HepG2 (cell line): ENCODE results near the gene AP2S1. TPM values are rescaled to one million over a fixed set of nuclear protein-coding genes. Genes with fewer than 3 reads are reported as not detected.

Experiments used
- BHLHE40 ChIP-seq: IDR thresholded peaks from 2 replicates; pipeline ENCODE4 v1.6.1; 2011; ENCODE audit warnings: low read length, improper control_type of control experiment
- CBX2 ChIP-seq, 2 experiments: fragments of 200-600 bp in 1 of 2; sonication (generic); formaldehyde crosslinking in 1 of 2; IDR thresholded peaks; 2 replicates each; pipeline versions ENCODE4 v1.7.0 to v1.8.1; 2018 to 2022; ENCODE audit warnings: low read depth in 2 of 2, low read length in 1 of 2, mild to moderate bottlenecking in 1 of 2, missing genetic modification reagents in 1 of 2
- GLI4 ChIP-seq: sonication (generic); formaldehyde crosslinking; IDR thresholded peaks from 2 replicates; pipeline ENCODE4 v1.5.1; 2020; ENCODE audit warnings: missing genetic modification reagents, mild to moderate bottlenecking, moderate library complexity, borderline replicate concordance
- HIC2 ChIP-seq: sonication (generic); formaldehyde crosslinking; IDR thresholded peaks from 2 replicates; pipeline ENCODE4 v1.9.0; 2022; ENCODE audit warnings: low read depth, missing genetic modification reagents
- JUNB ChIP-seq: sonication (generic); formaldehyde crosslinking; IDR thresholded peaks from 2 replicates; pipeline ENCODE4 v1.8.0; 2022; ENCODE audit warnings: missing genetic modification reagents, mild to moderate bottlenecking, borderline replicate concordance
- KAT8 ChIP-seq: IDR thresholded peaks from 2 replicates; pipeline ENCODE4 v1.6.1; 2016; ENCODE audit warnings: missing genetic modification reagents, missing compliant biosample characterization
- MAX ChIP-seq: IDR thresholded peaks from 2 replicates; pipeline ENCODE4 v1.6.1; 2012; ENCODE audit warnings: inconsistent platforms
- NFAT5 ChIP-seq: sonication (generic); formaldehyde crosslinking; IDR thresholded peaks from 2 replicates; pipeline ENCODE4 v1.4.0; 2020; ENCODE audit warnings: missing genetic modification reagents
- NFYB ChIP-seq: sonication (generic); formaldehyde crosslinking; IDR thresholded peaks from 2 replicates; pipeline ENCODE4 v1.4.0; 2020; ENCODE audit warnings: missing genetic modification reagents
- ONECUT2 ChIP-seq: sonication (generic); formaldehyde crosslinking; IDR thresholded peaks from 2 replicates; pipeline ENCODE4 v1.4.0; 2020; ENCODE audit warnings: missing genetic modification reagents
- RELA ChIP-seq: sonication (generic); formaldehyde crosslinking; IDR thresholded peaks from 2 replicates; pipeline ENCODE4 v1.4.0; 2020; ENCODE audit warnings: missing genetic modification reagents
- SP5 ChIP-seq: IDR thresholded peaks from 2 replicates; pipeline ENCODE4 v1.6.1; 2016; ENCODE audit warnings: low read depth, borderline replicate concordance
- THAP11 ChIP-seq: IDR thresholded peaks from 2 replicates; pipeline ENCODE4 v1.6.1; 2016; ENCODE audit warnings: missing biosample characterization, missing genetic modification reagents
- ZFP90 ChIP-seq: sonication (generic); formaldehyde crosslinking; IDR thresholded peaks from 2 replicates; pipeline ENCODE4 v1.8.0; 2022; ENCODE audit warnings: missing genetic modification reagents, mild to moderate bottlenecking, inconsistent platforms, borderline replicate concordance
- ZNF232 ChIP-seq: sonication (generic); formaldehyde crosslinking; IDR thresholded peaks from 2 replicates; pipeline ENCODE4 v1.4.0; 2020; ENCODE audit warnings: missing genetic modification reagents, borderline replicate concordance
- ZNF24 ChIP-seq: fragments of 450-650 bp; IDR thresholded peaks from 2 replicates; pipeline ENCODE4 v1.6.1; 2017; ENCODE audit warnings: antibody characterized with exemption, mild to moderate bottlenecking
- ZNF512 ChIP-seq: sonication (generic); formaldehyde crosslinking; IDR thresholded peaks from 2 replicates; pipeline ENCODE4 v1.4.0; 2020; ENCODE audit warnings: mild to moderate bottlenecking, missing genetic modification reagents
- ZNF556 ChIP-seq: sonication (generic); formaldehyde crosslinking; IDR thresholded peaks from 2 replicates; pipeline ENCODE4 v1.4.0; 2020; ENCODE audit warnings: mild to moderate bottlenecking, missing genetic modification reagents, borderline replicate concordance
- ZNF557 ChIP-seq: sonication (generic); formaldehyde crosslinking; IDR thresholded peaks from 2 replicates; pipeline ENCODE4 v1.4.0; 2020; ENCODE audit warnings: missing genetic modification reagents
- ZNF772 ChIP-seq: sonication (generic); formaldehyde crosslinking; IDR thresholded peaks from 2 replicates; pipeline ENCODE4 v1.5.0; 2020; ENCODE audit warnings: mild to moderate bottlenecking, missing genetic modification reagents
- ZNF792 ChIP-seq: IDR thresholded peaks from 2 replicates; pipeline ENCODE4 v1.6.1; 2016
- ZNF878 ChIP-seq: sonication (generic); formaldehyde crosslinking; IDR thresholded peaks from 2 replicates; pipeline ENCODE4 v1.8.1; 2023; ENCODE audit warnings: mild to moderate bottlenecking, missing genetic modification reagents, moderate library complexity
- polyA plus RNA-seq, 8 experiments: library from polyadenylated mRNA; depleted of rRNA in 3 of 8; stranded (reverse) in 7 of 8; unstranded in 1 of 8; fragments of >200 nt; fragmentation: Illumina TruSeq in 4 of 8; extraction: Trizol in 4 of 8; gene quantifications; 2 replicates each; pipeline versions ENCODE4 v1.2.1 to v1.2.3, GENCODE V29; 2011 to 2016; ENCODE audit warnings: low read depth in 4 of 8, missing spikeins in 1 of 8, mixed read lengths in 1 of 8; ENCODE audit not compliant: insufficient read depth in 1 of 8
- total RNA-seq, 5 experiments: library from RNA; depleted of rRNA; stranded (reverse); fragments of >200 nt; fragmentation: Illumina TruSeq; extraction: Trizol; gene quantifications; 2 replicates each; pipeline ENCODE4 v1.2.3, GENCODE V29; 2016; ENCODE audit warnings: low read depth in 1 of 5

The AP2S1 gene
- total and polyA plus RNA-seq, 2 of the 13 experiments (the other 11 are each of a cell fraction or from before 2014, with no cell fraction given), result 45.2 to 86.1 TPM

GRCh38 chr19:46788262-46788967, 62.2 kb downstream of the AP2S1 start, which contains the start of gene SLC1A5 (continued):
- TF ChIP-seq ZFP90 (CRISPR knock-in tag), result no peak
- TF ChIP-seq GLI4 (CRISPR knock-in tag), result no peak
- no peak for TF ChIP-seq JUNB (CRISPR knock-in tag)
- TF ChIP-seq ZNF556 (CRISPR knock-in tag), result no peak
- TF ChIP-seq ZNF512 (CRISPR knock-in tag), result no peak
- TF ChIP-seq HIC2 (CRISPR knock-in tag), result no peak
- peak; percentile 85 for TF ChIP-seq NFYB
- TF ChIP-seq BHLHE40, result peak; percentile 59
- peak; percentile 67; the same call in 1 of the 2 replicates for TF ChIP-seq ZNF878 (CRISPR knock-in tag)
- peak; percentile 84; the same call in 1 of the 2 replicates for TF ChIP-seq KAT8
- no peak for TF ChIP-seq ZNF557 (CRISPR knock-in tag)
- no peak for TF ChIP-seq ONECUT2
- TF ChIP-seq ZNF772 (CRISPR knock-in tag), result no peak
- no peak for TF ChIP-seq CBX2 (IDR thresholded peaks at IDR 0.05; ENCODE audit: low read depth, low read length)
- no peak for TF ChIP-seq CBX2 (CRISPR knock-in tag; IDR thresholded peaks at IDR 0.05; ENCODE audit: low read depth)
- no peak for TF ChIP-seq ZNF24
- TF ChIP-seq MAX, result peak; percentile 97
- no peak for TF ChIP-seq RELA (CRISPR knock-in tag)
- no peak for TF ChIP-seq NFAT5
- TF ChIP-seq ZNF232 (CRISPR knock-in tag), result no peak
- TF ChIP-seq SP5 (CRISPR knock-in tag), result peak; percentile 40; the same call in 1 of the 2 replicates
- TF ChIP-seq THAP11 (CRISPR knock-in tag), result peak; percentile 77
- TF ChIP-seq ZNF792 (CRISPR knock-in tag), result peak; percentile 84; the same call in 1 of the 2 replicates
